GM11168 (cell line): ENCODE measurements around the gene LRRC42.
"Not testable (repeated sequence)": the region's sequence is repeated elsewhere in the genome, so short reads cannot be mapped to it uniquely, and the experiment has no call there.

Source experiments
- in situ Hi-C: fragments of 300-500 bp; cut with MboI; formaldehyde crosslinking; loops from one replicate; pipeline ENCODE4 v1.12.0; 2022; ENCODE audit warnings: low sequenced_read_pairs; ENCODE audit not compliant: unreplicated experiment

Gene LRRC42

DNA sequence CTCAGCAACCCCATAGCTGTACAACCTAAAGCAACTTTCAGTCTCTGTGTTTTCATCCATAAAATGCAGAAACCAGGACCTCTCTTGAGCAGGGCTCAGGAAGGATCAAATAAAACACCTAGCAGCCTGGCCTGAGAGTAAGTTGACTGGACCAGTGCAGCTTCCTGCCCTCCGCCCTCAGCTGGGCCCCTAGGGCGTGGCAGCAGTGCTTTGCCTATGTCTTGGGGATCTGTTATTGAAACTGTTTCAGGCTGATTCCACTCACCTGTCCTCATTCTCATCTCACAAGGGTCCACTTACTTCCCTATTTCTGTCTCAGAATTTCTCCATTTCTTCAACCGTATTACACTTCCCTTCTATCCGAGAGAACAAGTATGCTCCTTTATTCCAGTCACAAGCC lies 17.3 kb downstream of the LRRC42 start:
- in situ Hi-C loops: no loop called here

DNA sequence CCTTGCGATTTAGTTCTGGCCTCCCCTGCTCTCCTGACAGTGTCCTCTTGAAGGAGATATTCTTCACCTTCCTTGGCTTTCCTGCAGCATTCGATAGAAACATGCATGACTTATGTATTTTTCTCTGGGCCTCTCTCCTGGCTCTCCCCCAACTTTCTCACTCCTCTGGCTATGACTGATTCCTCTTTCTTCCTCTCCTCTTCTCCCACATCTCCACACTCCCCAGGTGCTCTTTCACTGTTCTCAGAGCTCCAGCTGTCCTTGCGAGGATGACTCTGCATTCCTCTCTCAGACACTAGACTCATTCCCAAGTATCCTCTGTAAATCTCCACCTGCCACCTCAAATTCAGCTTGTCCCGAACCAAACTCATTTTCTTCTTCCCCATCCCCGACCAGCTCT lies 18.0 kb downstream of the LRRC42 start:
- in situ Hi-C loops: no loop called here

DNA sequence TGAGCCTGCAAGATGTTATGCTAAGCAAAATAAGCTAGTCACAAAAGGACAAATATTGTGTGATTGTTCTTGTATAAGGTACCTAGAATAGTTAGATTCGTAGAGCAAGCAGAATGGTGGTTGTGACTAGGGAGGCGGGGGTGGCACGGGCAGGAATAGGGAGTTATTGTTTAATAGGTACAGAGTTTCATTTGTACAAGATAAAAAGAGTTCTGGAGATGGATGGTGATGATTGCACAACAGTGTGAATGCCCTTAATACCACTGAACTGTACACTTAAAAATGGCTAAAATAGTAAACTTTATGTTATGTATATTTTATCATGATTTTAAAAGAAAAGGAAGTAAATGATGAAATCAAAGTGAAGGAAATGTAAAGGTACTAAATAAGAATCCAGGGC lies 20.6 kb downstream of the LRRC42 start:
- in situ Hi-C loops: no loop called here

DNA sequence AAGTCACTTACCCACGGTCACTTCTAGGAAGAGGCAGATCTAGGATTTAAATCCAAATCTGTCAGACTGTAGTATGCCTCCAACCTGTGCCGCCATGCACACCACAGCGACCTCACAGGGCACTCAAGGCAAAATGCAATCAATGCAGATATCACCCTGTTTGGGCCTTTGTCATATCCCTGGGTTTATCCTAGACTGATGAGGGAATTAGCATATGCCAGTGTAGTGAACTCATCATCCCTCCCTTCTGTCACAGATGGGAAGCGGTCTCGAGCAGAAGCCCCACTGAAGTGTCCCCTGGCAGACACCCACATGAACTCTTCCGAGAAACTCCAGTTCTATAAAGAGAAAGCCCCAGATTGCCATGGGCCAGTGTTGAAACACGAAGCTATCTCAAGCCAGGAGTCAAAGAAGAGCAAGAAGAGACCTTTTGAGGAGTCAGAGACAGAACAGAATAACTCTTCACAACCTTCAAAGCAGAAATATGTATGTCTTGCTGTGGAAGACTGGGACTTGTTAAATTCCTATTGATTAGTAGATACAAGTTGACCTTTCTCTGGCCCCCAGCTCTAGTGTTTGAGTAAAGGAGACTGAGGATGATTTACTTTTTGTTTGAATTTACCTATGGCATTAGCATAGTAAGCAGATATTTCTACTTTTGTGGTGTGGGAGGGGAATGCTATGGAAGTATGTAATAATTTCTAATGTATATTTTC lies 21.4 kb downstream of the LRRC42 start:
- in situ Hi-C loops: no loop called here

DNA sequence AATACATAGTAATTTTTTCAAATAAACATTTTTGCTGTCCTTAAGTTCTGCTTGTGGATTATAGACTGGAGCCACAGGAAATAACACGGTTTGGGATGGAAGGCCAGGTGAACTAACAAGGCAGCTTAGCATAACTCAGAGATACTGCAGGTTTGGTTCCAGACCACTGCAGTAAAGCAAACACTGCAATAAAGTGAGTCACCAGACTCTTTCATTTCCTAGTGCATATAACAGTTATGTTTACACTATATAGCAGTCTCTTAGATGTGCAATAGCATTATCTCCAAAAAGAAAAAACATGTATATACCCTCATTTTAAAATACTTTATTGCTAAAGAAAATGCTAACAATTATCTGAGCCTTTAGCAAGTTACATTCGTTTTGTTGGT lies 22.0 kb downstream of the LRRC42 start:
- in situ Hi-C loops: no loop called here

DNA sequence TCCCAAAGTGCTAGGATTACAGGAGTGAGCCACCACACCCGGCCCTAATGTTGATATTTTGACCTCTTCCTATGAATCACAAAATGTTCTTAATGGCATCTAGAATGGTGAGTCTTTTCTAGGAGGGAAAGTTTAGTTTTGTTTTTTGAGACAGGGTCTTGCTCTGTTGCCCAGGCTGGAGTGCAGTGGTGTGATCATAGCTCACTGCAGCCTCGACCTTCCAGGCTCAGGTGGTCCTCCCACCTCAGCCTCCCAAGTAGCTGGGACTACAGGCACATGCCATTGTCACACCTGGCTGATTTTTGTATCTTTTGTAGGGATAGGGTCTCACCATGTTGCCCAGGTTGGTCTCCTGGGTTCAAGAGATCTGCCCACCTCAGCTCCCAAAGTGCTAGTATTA lies 23.2 kb downstream of the LRRC42 start:
- in situ Hi-C loops: not testable (repeated sequence)

DNA sequence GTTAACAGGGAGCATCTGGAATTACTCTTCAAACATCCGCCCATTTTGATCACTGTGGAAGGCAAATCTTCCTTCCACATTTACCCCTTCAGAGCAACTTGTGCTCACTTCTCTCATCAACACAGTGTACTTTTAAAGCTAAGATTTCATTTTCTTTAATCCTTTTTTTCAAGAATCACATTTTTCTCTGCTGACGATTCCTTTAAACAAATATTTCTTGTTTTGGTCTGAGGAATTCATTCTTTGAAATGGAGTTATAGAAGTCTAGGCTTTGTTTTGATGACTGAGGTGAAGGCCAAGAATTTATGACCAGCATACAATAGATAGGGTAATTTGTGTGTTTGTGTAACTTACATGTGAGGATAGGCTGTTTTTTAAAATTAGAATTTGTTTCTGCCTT lies 25.6 kb downstream of the LRRC42 start:
- in situ Hi-C loops: no loop called here

DNA sequence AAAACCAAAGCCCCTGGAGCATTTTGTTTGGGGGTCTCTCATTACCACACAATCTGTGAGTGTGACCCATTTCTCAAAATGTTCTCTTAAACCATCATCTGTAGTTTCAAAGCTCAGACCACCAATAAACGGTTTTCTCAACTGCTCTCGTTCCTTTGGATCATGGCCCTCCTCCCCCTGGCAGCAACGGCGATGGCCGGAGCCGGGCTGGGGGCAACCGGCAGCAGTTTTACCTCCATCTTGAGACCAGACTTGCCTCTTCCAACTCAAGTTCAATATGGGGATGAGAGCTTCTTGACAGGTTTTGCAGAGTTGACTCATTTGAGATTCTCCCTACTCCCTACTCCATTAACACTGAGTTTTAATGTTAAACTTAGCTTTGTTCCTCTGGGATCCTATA lies 29.7 kb downstream of the LRRC42 start:
- in situ Hi-C loops: no loop called here

DNA sequence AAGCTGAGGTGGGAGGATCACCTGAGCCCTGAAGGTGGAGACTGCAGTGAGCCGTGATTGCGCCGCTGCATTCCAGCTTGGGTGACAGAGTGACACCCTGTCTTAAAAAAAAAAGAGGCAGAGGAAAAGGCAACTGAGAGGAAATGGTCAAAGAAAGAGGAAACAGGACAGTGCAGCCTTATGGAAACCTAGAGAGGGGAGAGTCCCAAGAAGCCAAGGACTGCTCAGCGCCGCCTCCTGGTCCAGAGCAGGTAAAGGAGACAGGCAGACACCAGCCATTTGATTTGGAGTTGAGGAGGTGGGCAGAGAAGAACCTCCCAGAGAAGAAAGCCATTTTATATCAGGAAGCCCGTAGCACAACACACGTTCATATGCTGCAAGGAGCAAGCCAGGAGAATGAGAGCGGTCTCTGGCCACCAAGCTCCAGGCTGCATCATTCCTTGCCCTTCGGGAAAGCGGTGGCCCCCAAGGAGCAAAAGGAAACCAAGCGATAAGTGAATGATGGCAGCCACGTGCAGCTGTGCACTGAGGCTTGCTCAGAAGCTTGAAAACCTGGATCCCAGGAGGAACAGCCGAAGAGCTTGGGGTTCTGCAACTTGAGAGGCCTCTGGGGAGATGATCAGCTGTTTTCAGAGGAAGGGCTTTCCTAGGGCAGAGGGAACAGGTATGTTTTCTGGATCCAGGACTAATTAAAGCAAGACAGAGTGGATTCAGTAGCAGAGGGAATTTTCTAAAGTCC lies 33.7 kb downstream of the LRRC42 start:
- in situ Hi-C loops: no loop called here

DNA sequence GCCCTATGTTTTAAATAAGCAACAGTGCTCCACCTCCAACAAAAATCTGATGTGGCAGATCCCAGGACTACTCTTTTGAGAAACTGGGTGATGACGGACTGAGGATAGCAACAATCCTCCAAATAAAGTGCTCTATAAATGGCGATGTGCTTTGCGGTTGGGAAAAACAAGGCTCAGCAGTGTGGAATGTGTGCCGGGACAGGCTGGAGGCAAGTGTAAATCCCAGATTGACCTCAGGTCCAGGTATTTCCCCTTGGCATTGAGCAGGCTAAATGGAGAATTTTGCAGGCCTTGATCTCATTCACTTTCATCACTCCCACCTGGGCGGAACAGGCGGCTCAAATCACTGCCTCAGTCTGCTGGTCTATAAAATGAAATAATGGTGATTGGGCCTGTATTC lies 35.1 kb downstream of the LRRC42 start:
- in situ Hi-C loops: no loop called here

DNA sequence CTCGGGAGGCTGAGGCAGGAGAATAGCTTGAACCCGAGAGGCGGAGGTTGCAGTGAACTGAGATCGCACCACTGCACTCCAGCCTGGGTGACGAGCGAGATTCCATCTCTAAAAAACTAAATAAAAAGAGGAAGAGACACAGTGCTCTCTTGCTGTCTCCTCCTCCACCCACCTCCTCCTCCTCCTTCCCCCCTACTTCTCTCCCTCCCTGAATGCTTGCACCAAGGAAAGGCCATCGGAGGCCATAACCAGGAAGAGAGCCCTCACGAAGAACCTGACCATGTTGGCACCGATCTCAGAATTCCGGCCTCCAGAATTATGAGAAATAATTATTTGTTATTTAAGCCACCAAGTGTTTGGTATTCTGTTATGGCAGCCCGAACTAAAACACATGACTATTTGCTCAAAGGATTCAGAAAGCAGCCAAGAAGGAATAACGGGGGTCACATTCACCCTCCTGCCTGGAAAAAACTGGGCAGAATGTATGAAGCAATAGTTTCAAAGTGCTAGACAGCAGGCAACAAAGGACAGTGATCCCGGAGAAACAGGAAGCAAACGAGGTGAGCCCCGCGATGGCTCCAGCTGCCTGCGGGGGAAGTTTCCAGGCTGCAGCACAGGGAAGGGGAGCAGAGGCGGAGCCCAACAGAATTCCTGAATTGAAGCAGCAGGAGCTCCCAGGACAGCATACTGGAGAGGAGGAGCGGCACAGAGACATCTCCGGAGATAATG lies 36.0 kb downstream of the LRRC42 start:
- in situ Hi-C loops: no loop called here

DNA sequence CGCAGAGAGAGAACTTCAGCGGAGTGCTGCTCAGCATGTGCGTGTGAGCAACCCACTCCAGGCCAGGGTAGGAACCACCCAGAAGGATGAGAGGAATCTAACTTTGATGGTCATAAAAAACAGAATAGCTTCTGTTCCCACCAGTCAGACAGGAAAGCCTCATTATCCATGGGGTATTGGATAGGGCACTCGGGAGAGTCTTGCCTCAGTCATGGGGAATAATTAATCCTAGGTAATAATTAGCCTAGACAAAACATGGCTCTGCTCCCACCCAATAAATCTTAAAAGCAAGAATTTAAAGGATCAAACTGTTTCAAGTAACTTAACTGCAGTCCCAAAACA lies 36.6 kb downstream of the LRRC42 start:
- in situ Hi-C loops: no loop called here

DNA sequence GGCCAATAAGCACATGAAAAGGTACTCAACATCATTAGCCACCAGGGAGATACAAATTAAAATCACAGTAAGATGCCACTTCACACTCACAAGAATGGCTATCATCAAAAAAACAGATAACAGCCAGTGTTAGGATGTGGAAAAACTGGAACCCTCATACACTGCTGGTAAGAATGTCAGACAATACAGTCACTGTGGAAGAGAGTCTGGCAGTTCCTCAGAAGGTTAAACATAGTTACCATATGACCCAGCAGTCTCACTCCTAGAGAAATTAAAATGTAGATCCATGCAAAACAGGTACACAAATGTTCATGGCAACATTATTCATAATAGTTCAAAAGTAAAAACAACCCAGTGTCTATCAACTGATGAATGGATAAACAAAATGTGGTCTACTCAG lies 38.6 kb downstream of the LRRC42 start:
- in situ Hi-C loops: no loop called here

DNA sequence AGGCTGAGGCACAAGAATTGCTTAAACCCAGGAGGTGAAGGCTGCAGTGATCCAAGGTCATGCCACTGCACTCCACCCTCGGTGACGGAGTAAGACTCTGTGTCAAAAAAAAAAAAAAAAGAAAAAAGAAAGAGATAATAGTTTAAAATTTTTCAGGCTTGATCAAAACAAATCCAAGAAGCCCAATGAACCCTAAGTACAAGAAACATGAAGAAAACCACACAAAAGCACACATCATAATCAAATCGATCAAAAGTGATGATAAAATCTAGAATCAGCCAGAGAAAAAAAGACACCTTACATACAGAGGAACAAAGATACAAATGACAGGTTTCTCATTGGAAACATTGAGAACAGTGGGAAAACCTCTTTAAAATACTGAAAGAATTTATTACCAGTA lies 40.3 kb downstream of the LRRC42 start:
- in situ Hi-C loops: no loop called here

DNA sequence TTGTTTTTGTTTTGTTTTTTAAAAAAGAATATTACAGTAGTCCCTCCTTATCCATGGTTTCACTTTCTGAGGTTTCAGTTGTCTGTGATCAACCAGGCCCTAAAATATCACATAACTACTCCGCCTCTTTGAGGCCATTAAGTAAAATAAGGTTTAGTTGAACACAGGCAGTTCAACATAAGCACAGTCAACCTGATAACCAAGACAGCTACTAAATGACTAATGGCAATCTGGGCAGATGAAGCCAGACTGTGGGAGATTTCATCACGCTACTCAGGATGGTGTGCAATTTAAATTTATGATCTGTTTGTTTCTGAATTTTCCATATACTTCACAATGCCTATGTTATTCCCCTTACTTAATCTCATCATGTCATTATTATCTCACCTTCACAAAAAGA lies 41.7 kb downstream of the LRRC42 start:
- in situ Hi-C loops: no loop called here

DNA sequence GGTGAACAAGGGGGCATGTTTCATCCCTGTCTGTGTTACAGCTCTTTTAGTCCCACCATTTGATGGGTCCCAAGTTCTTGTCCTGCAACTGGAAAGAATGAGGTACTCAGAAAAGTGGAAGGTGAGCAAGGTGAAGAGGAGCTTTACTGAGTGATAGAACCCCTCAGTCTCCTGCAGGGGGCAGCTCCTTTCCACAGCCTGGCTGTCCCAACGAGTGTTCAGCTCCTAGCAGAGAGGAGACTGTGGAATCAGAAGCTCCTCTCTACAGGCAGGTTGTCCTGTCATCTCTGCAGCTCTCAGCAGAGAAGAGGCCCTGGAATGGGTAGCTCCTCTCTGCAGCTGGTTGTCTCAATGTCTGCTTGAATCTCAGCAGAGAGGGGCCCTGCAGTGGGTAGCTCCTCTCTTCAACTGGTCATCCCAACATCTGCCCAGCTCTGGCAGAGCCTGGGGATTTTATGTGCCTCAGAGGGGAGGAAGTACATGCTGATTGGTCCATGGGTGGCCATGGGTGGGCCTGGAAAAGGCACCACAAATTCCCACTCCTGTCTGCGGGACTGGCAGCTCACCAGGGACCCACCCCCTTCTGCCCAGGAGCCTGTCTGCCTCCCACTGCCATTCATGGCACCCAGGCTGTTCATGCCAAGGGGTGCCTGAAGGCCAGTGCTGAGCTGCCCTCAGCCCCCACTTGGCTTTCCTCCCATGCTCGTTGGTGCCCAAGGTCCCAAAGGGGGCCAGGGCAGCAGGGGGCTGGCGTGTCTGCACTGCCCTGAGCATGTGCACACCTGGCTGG lies 46.1 kb downstream of the LRRC42 start:
- in situ Hi-C loops: no loop called here

DNA sequence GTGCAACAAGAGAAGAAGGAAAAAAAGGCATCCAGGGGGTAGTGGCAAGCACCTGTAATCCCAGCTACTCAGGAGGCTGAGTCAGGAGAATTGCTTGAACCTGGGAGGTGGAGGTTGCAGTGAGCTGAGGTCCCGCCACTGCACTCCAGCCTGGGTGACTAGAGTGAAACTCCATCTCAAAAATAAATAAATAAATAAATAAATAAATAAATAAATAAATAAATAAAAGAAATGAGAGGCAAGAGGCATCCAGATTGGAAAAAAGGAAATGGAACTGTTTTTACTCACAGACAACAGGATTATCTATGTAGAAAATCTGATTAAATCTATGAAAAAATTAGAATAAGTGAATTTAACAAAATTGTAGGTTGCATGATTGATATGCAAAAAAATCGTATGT lies 48.4 kb downstream of the LRRC42 start:
- in situ Hi-C loops: not testable (repeated sequence)

DNA sequence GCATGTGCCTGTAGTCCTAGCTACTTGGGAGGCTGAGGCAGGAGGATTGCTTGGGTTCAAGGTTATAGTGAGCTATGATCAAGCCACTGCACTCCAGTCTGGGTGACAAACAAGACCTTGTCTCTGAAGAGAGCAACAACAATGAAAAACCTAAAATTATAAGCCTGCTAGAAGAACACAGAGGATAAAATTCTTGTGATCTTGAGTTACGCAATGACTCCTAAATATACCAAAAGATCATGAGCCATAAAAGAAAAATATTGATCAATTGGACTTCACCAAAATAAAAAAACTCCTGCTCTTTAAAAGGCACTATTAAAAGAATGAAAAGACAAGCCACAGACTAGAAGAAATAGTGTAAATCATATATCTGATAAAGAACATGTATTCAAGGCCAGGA lies 49.5 kb downstream of the LRRC42 start:
- in situ Hi-C loops: no loop called here

DNA sequence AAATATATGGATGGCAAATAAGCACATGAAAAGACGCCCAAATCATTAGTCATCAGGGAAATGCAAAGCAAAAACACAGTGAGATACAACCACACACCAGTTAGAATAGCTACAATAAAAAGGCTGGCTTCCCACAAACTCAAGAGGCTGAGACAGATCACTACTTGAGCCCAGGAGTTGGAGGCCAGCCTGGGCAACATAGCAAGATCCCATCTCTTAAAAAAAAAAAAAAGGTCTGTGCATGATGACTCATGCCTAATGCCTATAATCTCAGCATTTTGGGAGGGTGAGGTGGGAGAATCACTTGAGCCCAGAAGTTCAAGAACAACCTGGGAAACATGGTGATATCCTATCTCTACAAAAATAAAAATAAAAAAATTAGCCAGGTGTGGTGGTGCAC lies 52.1 kb downstream of the LRRC42 start:
- in situ Hi-C loops: no loop called here

DNA sequence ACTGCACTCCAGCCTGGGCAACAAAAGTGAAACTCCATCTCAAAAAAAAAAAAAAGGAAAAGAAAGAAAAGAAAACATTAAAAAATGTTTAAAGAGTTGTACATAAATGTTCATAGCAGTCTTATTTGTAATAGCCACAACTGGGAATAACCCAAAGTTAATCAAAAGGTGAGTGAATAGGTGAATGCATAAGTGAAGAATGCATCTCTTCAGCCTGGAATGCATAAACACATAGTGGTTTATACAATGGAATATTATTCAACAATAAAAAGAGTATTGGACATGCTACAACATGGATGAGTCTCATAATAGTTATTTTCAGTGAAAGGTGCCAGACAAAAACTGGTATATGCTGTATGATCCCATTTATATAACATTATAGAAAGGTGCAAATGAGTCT lies 53.8 kb downstream of the LRRC42 start:
- in situ Hi-C loops: no loop called here

DNA sequence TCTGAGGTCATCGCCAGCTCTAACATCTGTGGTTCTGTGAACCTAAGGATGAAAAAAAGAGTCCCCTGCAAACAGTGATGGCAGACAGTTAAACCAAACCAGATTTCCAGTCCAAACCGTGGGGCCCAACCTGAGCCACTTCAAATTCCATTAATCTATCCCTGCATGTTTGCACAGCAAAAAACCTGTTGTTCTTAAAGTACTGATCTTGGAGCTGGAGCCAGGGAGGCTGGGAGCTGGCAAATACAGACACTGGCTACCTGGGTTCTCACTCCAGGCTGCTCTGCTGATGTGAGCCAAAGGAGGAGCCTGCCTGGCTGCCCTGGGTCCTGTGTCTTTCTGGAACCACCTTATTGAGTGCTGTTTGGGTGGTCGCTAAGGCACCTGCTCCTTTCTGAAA lies 55.4 kb downstream of the LRRC42 start:
- in situ Hi-C loops: no loop called here
